AG09309 (cell line): ENCODE measurements around the gene TTC28.

Source experiments
- DNase-seq: peaks from one replicate; pipeline ENCODE4 v3.0.0-alpha.2; 2010; ENCODE audit warnings: low read depth
- H3K4me3 ChIP-seq: 2 replicates; pipeline ENCODE4 v1.5.1; 2011; ENCODE audit warnings: mild to moderate bottlenecking, low read depth, low read length, moderate library complexity; ENCODE audit not compliant: control insufficient read depth
- TF ChIP-seq, protein P1 (sequence below): IDR thresholded peaks from 2 replicates; pipeline ENCODE4 v1.5.1; 2011; ENCODE audit warnings: mild to moderate bottlenecking, low read depth, low read length, inconsistent platforms; ENCODE audit not compliant: insufficient read depth, control insufficient read depth; ENCODE audit errors: missing control alignments

Gene TTC28

DNA sequence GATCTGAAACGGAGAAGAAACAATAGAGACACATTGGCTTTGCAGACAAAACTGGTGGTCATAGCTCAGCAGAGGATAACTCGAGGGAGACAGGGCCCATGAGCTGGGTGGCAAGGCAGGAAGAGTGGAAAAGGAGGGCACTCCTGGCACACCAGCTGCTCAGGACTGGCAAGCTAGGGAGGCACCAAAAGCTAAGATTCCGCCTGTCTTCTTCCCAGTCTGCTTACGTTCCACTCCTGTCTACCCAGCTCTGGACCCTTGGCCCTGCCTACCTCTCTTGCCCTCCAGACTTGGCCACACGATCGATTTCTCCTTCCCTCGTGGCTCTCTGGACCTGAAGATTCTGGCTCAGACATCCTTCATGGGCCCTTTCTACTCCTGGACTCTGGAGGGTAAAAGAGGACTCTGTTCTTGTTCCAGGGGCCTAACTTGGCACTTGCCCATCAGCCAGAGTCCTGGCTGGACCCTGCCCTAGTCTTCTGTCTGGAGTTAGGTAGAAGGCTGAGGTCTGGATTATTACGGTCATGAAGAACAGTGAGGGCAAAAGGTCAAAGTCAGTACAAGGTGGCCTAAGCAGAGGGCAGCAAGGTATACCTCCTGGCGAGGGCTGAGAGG, 645.4 kb downstream of the TTC28 start:
- H3K4me3 ChIP-seq: no peak overlapping the region
- DNase-seq: no peak
- TF ChIP-seq, protein P1, sequence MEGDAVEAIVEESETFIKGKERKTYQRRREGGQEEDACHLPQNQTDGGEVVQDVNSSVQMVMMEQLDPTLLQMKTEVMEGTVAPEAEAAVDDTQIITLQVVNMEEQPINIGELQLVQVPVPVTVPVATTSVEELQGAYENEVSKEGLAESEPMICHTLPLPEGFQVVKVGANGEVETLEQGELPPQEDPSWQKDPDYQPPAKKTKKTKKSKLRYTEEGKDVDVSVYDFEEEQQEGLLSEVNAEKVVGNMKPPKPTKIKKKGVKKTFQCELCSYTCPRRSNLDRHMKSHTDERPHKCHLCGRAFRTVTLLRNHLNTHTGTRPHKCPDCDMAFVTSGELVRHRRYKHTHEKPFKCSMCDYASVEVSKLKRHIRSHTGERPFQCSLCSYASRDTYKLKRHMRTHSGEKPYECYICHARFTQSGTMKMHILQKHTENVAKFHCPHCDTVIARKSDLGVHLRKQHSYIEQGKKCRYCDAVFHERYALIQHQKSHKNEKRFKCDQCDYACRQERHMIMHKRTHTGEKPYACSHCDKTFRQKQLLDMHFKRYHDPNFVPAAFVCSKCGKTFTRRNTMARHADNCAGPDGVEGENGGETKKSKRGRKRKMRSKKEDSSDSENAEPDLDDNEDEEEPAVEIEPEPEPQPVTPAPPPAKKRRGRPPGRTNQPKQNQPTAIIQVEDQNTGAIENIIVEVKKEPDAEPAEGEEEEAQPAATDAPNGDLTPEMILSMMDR: no peak

DNA sequence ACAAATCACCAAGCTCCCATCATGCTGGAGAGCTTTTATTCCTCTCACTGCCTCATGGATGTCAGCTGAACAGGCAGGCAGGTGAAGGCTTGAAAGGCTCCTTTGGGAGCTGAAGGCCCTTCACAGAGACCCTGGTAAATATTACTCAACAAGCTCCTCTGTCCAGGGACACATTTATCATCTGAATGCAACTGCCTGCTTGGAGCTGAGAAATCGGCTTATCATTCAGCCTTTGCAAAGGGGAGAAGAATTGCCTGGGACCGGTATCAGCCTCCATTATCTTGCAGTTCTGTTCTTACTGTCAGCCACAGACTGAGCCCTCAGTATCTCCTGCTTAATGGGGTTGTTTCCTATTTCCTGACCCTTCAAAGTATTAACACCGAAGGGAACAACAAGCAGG, 646.8 kb downstream of the TTC28 start:
- TF ChIP-seq, protein P1: no peak
- no peak for DNase-seq
- H3K4me3 ChIP-seq: no peak overlapping the region

DNA sequence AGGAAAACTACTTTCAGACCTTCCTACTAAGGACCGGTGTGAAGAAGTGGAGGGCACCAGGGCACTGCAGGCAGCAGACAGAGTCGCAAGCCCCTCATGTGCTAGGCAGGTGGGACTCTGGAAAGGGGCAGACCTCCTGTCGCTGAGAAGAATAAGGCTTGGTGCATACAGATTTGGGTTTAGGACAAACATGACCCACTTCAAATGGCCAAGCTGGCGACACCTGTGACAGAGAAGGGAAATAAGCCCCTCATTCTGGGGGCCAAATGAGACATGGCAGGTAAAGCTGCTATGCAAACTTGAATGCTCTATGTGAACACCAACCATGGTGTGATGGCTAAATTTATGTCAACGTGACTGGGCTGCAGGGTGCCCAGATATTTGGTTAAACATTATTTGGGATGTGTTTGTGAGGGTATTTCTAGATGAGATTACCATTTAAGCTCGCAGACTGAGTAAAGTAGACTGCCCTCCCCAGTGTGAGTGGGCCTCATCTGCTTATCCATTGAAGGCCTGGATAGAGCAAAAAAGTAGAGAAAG, 648.2 kb downstream of the TTC28 start:
- no peak overlapping the region for H3K4me3 ChIP-seq
- no peak for DNase-seq
- TF ChIP-seq, protein P1: no peak

DNA sequence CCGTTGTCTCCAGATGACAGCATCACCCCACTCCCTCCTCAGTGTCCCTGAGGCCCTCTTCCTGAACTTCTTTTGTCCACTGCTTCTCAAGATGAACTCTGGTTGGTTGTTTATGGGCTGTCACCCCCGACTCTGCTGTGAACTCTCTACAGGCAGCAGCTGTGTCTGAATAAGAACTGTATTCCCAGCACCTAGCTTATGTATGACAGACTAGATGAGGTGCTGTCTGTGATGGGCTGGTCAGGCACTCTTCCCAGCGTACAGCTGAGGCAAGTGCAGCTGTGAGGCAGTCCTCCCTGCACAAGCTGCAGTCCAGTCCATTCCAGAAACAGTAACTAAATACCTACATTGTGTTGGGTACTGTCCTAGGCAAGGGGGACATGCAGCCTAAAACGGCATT, 649.2 kb downstream of the TTC28 start:
- DNase-seq: no peak
- H3K4me3 ChIP-seq: no peak overlapping the region
- TF ChIP-seq, protein P1: no peak

DNA sequence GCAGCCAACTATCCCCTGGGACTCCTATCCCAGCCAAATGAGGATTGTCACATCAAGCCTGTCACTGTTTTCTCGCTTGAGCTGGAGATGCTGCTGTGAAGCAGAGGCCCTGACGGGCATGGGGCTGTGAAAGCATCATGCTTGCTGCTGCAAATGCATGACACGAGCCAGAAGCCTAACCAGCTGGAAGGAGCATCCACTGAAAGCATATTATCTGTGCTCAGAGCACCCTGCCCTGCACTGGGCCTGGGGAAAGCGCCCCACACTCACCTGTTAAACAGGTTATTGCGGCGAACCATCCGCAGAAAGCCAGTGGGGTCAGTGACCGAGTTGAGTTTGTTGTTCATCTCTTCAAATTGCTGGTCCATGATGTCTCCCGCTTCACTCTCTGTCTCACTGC, 649.7 kb downstream of the TTC28 start:
- H3K4me3 ChIP-seq: no peak overlapping the region
- TF ChIP-seq, protein P1: no peak
- no peak for DNase-seq

DNA sequence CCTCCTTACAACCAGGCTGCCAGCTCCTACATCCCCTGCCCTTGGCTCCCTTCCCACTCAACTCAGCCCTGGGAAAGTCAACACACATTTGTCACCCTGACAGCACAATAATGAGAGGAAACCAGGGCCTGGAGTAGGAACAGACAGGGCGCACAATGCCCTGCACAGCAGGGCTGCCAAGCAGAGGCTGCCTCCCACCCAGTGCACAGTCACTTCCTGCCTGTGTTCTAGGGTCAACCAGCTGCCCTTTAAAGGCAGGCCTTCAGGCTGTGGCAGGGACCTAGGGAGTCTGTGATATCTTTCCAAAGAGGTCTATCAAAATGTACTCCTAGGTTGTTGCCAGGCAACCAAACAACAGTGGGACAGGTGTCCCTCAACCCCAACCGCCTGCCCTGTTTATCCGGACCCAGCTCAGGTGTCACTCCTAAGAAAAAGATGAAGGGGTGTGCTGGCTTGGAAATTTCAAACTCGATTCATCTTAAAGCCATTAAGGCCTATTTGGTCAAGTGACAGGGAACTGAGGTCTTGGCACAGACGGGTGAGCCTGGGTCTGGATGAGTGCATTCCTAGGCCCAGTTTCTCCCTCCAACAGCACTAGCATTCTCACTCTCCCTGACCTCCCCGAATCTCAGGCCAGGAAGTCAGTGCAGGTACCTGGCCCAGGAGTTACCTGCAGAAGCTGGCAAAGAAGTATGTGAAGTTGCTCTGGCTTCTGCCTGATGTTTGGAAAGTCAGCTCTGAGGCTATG, 650.3 kb downstream of the TTC28 start:
- no peak overlapping the region for H3K4me3 ChIP-seq
- TF ChIP-seq, protein P1: no peak
- no peak for DNase-seq
